GM18867 (cell line): ENCODE measurements around the gene ACKR2.

ENCODE experiments used
- ATAC-seq: cut with Tn5 transposase; IDR thresholded peaks from one replicate; pipeline ENCODE4 v1.9.1; 2021; ENCODE audit warnings: mild to moderate bottlenecking, moderate library complexity; ENCODE audit not compliant: unreplicated experiment

ACKR2 gene

GRCh38 chr3:42884324-42884723 lies 75.1 kb downstream of the ACKR2 start:
- ATAC-seq, result no peak

GRCh38 chr3:42886294-42886822 lies 77.1 kb downstream of the ACKR2 start:
- ATAC-seq, result no peak

GRCh38 chr3:42887084-42887483 lies 77.8 kb downstream of the ACKR2 start:
- ATAC-seq, result no peak

- ATAC-seq, result no peak
Observed at GRCh38 chr3:42891042-42891441, 81.8 kb downstream of the ACKR2 start.

- ATAC-seq, result no peak
Observed at GRCh38 chr3:42892169-42892568, 82.9 kb downstream of the ACKR2 start.

GRCh38 chr3:42892807-42893206 lies 83.6 kb downstream of the ACKR2 start:
- no peak for ATAC-seq

GRCh38 chr3:42894698-42895579 lies 85.7 kb downstream of the ACKR2 start:
- no peak for ATAC-seq

- ATAC-seq, result no peak
Observed at GRCh38 chr3:42895580-42895868, 86.3 kb downstream of the ACKR2 start.

- ATAC-seq, result no peak
Observed at GRCh38 chr3:42898896-42899675, 89.8 kb downstream of the ACKR2 start.

GRCh38 chr3:42900226-42901072 lies 91.2 kb downstream of the ACKR2 start:
- no peak for ATAC-seq

- no peak for ATAC-seq
Observed at GRCh38 chr3:42901073-42901415, 91.8 kb downstream of the ACKR2 start.

GRCh38 chr3:42902257-42902656 lies 93.0 kb downstream of the ACKR2 start:
- ATAC-seq, result no peak

- no peak for ATAC-seq
Observed at GRCh38 chr3:42904076-42904475, 94.8 kb downstream of the ACKR2 start.

- no peak for ATAC-seq
Observed at GRCh38 chr3:42905740-42906069, 96.5 kb downstream of the ACKR2 start.

- no peak for ATAC-seq
Observed at GRCh38 chr3:42906070-42906847, 97.0 kb downstream of the ACKR2 start, which contains the start of gene ZNF662. Gene ZNF662 (plus strand): TSS chr3:42906142. CDS start chr3:42908115, 1,973 bp downstream.

- no peak for ATAC-seq
Observed at GRCh38 chr3:42906848-42907183, 97.6 kb downstream of the ACKR2 start.

- ATAC-seq, result no peak
Observed at GRCh38 chr3:42908675-42909074, 99.4 kb downstream of the ACKR2 start.

- no peak for ATAC-seq
Observed at GRCh38 chr3:42911551-42911950, 102.3 kb downstream of the ACKR2 start.

- ATAC-seq, result no peak
Observed at GRCh38 chr3:42914771-42915515, 105.7 kb downstream of the ACKR2 start.
